Spleen (tissue), 11 donors: ENCODE measurements around the gene PFKP. TPM values are rescaled to one million over a fixed set of nuclear protein-coding genes. Genes with fewer than 3 reads are reported as not detected.

Experiments used
- DNase-seq: peaks from one replicate; pipeline ENCODE4 v3.0.0-alpha.2; 2020
- H3K27ac ChIP-seq, 8 donors: fragments of 200-600 bp; sonication (generic) in 7 of 8; 1 replicate in 4 of 8; 2 replicates in 4 of 8; pipeline versions ENCODE4 v1.5.0 to v1.8.0; 2016 to 2021; ENCODE audit warnings: inconsistent platforms in 4 of 8, mild to moderate bottlenecking in 4 of 8, moderate library complexity in 1 of 8
- H3K27me3 ChIP-seq, 7 donors: fragments of 200-600 bp; sonication (generic) in 6 of 7; replicated peaks in 1 of 7; 1 replicate in 4 of 7; 2 replicates in 3 of 7; pipeline versions ENCODE4 v1.5.0 to v1.8.0; 2016 to 2021; ENCODE audit warnings: inconsistent platforms in 3 of 7, mild to moderate bottlenecking in 1 of 7
- H3K36me3 ChIP-seq, 6 donors: fragments of 200-600 bp; sonication (generic) in 5 of 6; 1 replicate in 4 of 6; 2 replicates in 2 of 6; pipeline versions ENCODE4 v1.5.0 to v1.8.0; 2016 to 2021; ENCODE audit warnings: inconsistent platforms in 2 of 6
- H3K4me1 ChIP-seq, 6 donors: fragments of 200-600 bp; sonication (generic) in 5 of 6; 1 replicate in 3 of 6; 2 replicates in 3 of 6; pipeline versions ENCODE4 v1.5.0 to v1.8.0; 2016 to 2021; ENCODE audit warnings: inconsistent platforms in 3 of 6
- H3K4me3 ChIP-seq, 8 donors: fragments of 200-600 bp; sonication (generic) in 7 of 8; 1 replicate in 4 of 8; 2 replicates in 4 of 8; pipeline versions ENCODE4 v1.5.0 to v1.8.0; 2016 to 2021; ENCODE audit warnings: inconsistent platforms in 4 of 8, mild to moderate bottlenecking in 4 of 8, moderate library complexity in 2 of 8
- H3K9me3 ChIP-seq, 8 donors: fragments of 200-600 bp; sonication (generic) in 7 of 8; 1 replicate in 4 of 8; 2 replicates in 4 of 8; pipeline versions ENCODE4 v1.5.0 to v1.8.0; 2016 to 2021; ENCODE audit warnings: inconsistent platforms in 4 of 8
- POLR2A ChIP-seq, 3 donors: fragments of 450-650 bp; IDR thresholded peaks; one replicate each; pipeline ENCODE4 v1.5.1; 2017; ENCODE audit warnings: antibody characterized with exemption in 3 of 3, mild to moderate bottlenecking in 1 of 3
- POLR2AphosphoS5 ChIP-seq, 3 donors: sonication (generic); formaldehyde crosslinking; IDR thresholded peaks; one replicate each; pipeline ENCODE4 v1.5.1; 2017; ENCODE audit warnings: antibody characterized with exemption in 3 of 3
- WGBS, 5 donors: extraction: QIAGEN DNeasy Blood & Tissue Kit in 3 of 5; methylation state at CpG; one replicate each; pipeline versions ENCODE4 v1.1.5 to v1.1.7; 2013 to 2018; 5-methylcytosine and 5-hydroxymethylcytosine counted together
- intact Hi-C: fragments of 100-400 bp; cut with DNase I; formaldehyde crosslinking; loops from one replicate; pipeline ENCODE4 v1.15.0; 2023; ENCODE audit warnings: low total_unique reads
- polyA plus RNA-seq, 3 donors: library from polyadenylated mRNA; stranded (reverse); fragments of 200-250 nt; gene quantifications; one replicate each; pipeline ENCODE4 v1.2.1, GENCODE V29; 2013
- total RNA-seq, 7 donors: library from RNA; depleted of rRNA in 3 of 7; stranded (reverse); fragments of >200 nt in 3 of 7; fragmentation: NEBNext Ultra II Directional in 4 of 7; extraction: Animal tissue kit (Norgen Biotek cat#: 25700) in 4 of 7; gene quantifications; one replicate each; pipeline versions ENCODE4 v1.1.0 to v1.2.1, GENCODE V29; 2016 to 2021
- TF ChIP-seq, protein P1 (sequence below), 11 experiments: fragments of 200-600 bp in 7 of 11; fragments of 450-650 bp in 4 of 11; sonication (generic) in 4 of 11; IDR thresholded peaks in 8 of 11; conservative IDR thresholded peaks in 3 of 11; 1 replicate in 7 of 11; 2 replicates in 4 of 11; pipeline versions ENCODE4 v1.4.0 to v1.8.0; 2016 to 2021; ENCODE audit warnings: antibody characterized with exemption in 11 of 11, inconsistent platforms in 4 of 11, mild to moderate bottlenecking in 1 of 11
- donor health status: healthy with polysubstance abuse.
- donor health status: DM: no; HTN: no; CAD: no; lungs with moderate emphysema.
- donor health status: DM: no; HTN: no; CAD: no.
- donor health status: Bipolar disorder and iron deficiency.
- donor health status: healthy.
- donor health status: DM: no; HTN: no; CAD: no.
- donor health status: DM: yes; HTN: yes; CAD: no.

The PFKP gene
- total and polyA plus RNA-seq, 10 donors = 19.0 to 60.9 (median 28.6) TPM

- Histone ChIP-seq H3K36me3 (peaks cover 0 to 8% (median 0%) of the 10 kb centered on the region in 6 donors), H3K27me3 (peaks cover 0 to 42% (median 11%) of the 10 kb centered on the region in 7 donors), H3K9me3 (no peaks in the 10 kb centered on the region), H3K4me3 (peak overlapping the region; percentile 53 to 95 (median 92)), H3K4me1 (peaks cover 5 to 47% (median 27%) of the 10 kb centered on the region in 6 donors), H3K27ac (peak overlapping the region in 6 of 8 donors; percentile 23 to 74 (median 57))
- 0 to 3% (median 1%) methylated on average over 20 to 29 of the region's 29 CpGs for WGBS, 5 donors
- no peak for TF ChIP-seq POLR2A (IDR thresholded peaks at IDR 0.05)
- intact Hi-C loops = no loop called here
- no peak for DNase-seq
Measured at GRCh38 chr10:3067859-3068179, 471 bp downstream of the PFKP start.

GRCh38 chr10:3068201-3068967 is 1.0 kb downstream of the PFKP start:
- H3K27ac ChIP-seq = peak overlapping the region in 6 of 8 donors; percentile 23 to 74 (median 57)
- peaks cover 5 to 47% (median 27%) of the 10 kb centered on the region in 6 donors for H3K4me1 ChIP-seq
- H3K9me3 ChIP-seq = no peaks in the 10 kb centered on the region
- H3K36me3 ChIP-seq = peaks cover 0 to 8% (median 0%) of the 10 kb centered on the region in 6 donors
- TF ChIP-seq POLR2A (IDR thresholded peaks at IDR 0.05) = no peak
- TF ChIP-seq, protein P1, sequence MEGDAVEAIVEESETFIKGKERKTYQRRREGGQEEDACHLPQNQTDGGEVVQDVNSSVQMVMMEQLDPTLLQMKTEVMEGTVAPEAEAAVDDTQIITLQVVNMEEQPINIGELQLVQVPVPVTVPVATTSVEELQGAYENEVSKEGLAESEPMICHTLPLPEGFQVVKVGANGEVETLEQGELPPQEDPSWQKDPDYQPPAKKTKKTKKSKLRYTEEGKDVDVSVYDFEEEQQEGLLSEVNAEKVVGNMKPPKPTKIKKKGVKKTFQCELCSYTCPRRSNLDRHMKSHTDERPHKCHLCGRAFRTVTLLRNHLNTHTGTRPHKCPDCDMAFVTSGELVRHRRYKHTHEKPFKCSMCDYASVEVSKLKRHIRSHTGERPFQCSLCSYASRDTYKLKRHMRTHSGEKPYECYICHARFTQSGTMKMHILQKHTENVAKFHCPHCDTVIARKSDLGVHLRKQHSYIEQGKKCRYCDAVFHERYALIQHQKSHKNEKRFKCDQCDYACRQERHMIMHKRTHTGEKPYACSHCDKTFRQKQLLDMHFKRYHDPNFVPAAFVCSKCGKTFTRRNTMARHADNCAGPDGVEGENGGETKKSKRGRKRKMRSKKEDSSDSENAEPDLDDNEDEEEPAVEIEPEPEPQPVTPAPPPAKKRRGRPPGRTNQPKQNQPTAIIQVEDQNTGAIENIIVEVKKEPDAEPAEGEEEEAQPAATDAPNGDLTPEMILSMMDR (IDR thresholded peaks at IDR 0.05 in 8 of 11, conservative IDR thresholded peaks at IDR 0.05 in 3 of 11) = peak in 4 of 11 experiments; percentile 10 to 44 (median 14)
- peak in 2 of 3 donors; percentile 38 to 71 for TF ChIP-seq POLR2AphosphoS5 (IDR thresholded peaks at IDR 0.05)
- peak overlapping the region; percentile 53 to 95 (median 92) for H3K4me3 ChIP-seq
- DNase-seq = peak; percentile 86
- H3K27me3 ChIP-seq = peaks cover 0 to 42% (median 11%) of the 10 kb centered on the region in 7 donors
- intact Hi-C loops = no loop called here
- 0% methylated on average over 18 to 86 of the region's 86 CpGs for WGBS, 5 donors

DNA sequence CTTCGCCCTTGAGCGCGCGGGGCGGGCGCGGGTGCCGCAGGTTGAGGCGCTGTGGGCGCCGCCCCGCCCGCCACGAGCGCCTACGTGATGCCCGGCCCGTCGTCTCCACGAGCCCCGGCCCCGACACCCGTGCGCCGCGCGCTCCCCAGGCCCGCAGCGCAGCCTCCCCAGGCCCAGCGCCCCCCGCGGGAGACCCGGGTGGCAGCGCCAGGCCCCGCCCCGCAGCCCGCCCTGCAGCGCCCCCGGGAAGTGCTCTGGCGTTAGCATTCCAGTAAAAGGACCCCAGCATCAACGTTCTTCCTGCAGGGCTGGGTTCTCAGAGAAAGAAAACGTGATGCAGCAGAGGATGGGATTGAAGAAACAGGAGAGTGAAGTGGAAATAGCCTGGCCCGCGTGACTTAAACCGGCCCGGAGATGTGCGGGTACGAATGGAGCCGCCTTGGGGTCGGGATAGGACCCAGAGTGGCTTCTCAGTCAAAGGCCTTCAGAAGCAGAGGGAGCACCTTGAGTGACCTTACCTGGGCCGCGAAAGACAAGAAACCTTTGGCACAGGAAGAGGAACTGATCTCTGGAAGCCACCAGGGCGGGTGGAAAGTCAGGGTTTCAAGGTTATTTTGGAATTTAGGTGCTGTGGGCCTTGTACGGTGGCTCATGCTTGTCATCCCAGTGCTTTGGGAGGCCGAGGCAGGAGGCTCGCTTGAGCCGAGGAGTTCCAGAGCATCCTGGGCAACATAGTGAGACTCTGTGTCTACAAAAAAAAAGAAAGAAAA is 1.8 kb downstream of the PFKP start:
- TF ChIP-seq POLR2A (IDR thresholded peaks at IDR 0.05) (no peak), POLR2AphosphoS5 (IDR thresholded peaks at IDR 0.05) (no peak)
- TF ChIP-seq, protein P1 (IDR thresholded peaks at IDR 0.05 in 8 of 11, conservative IDR thresholded peaks at IDR 0.05 in 3 of 11) = no peak
- DNase-seq = no peak
- no peaks in the 10 kb centered on the region for H3K9me3 ChIP-seq
- H3K4me3 ChIP-seq = peak overlapping the region; percentile 53 to 95 (median 92)
- peaks cover 0 to 8% (median 0%) of the 10 kb centered on the region in 6 donors for H3K36me3 ChIP-seq
- H3K27ac ChIP-seq = peak overlapping the region in 5 of 8 donors; percentile 43 to 74 (median 70)
- 13 to 28% (median 15%) methylated on average over 32 to 57 of the region's 57 CpGs for WGBS, 5 donors
- H3K27me3 ChIP-seq = peaks cover 0 to 42% (median 11%) of the 10 kb centered on the region in 7 donors
- peaks cover 5 to 47% (median 27%) of the 10 kb centered on the region in 6 donors for H3K4me1 ChIP-seq
- intact Hi-C loops = no loop called here

- WGBS, 5 donors = 89 to 93% (median 92%) methylated on average over 11 of the region's 11 CpGs
- peaks cover 0 to 42% (median 11%) of the 10 kb centered on the region in 7 donors for H3K27me3 ChIP-seq
- no peaks in the 10 kb centered on the region for H3K9me3 ChIP-seq
Measured at GRCh38 chr10:3069876-3070275, 2.5 kb downstream of the PFKP start.

More at GRCh38 chr10:3069876-3070275, 2.5 kb downstream of the PFKP start:
- H3K4me3 ChIP-seq = peak overlapping the region in 1 of 8 donors; percentile 93
- intact Hi-C loops = no loop called here
- H3K27ac ChIP-seq = no peak overlapping the region
- H3K36me3 ChIP-seq = peaks cover 0 to 8% (median 0%) of the 10 kb centered on the region in 6 donors
- DNase-seq = no peak
- TF ChIP-seq, protein P1 (IDR thresholded peaks at IDR 0.05 in 8 of 11, conservative IDR thresholded peaks at IDR 0.05 in 3 of 11) = no peak
- TF ChIP-seq POLR2A (IDR thresholded peaks at IDR 0.05) = no peak
- no peak for TF ChIP-seq POLR2AphosphoS5 (IDR thresholded peaks at IDR 0.05)
- peaks cover 5 to 47% (median 27%) of the 10 kb centered on the region in 6 donors for H3K4me1 ChIP-seq
